Smooth muscle cell (in vitro differentiated cells): ENCODE measurements around the gene SMURF2. TPM values are rescaled to one million over a fixed set of nuclear protein-coding genes. Genes with fewer than 3 reads are reported as not detected.

Experiments used
- DNase-seq: peaks from one replicate; lab custom pipeline; 2025; ENCODE audit not compliant: unreplicated experiment; lab: John Stamatoyannopoulos, UW
- H2AFZ ChIP-seq: fragments of 200-600 bp; sonication (generic); 2 replicates; pipeline ENCODE4 v1.6.0; 2016; ENCODE audit warnings: antibody characterized with exemption, low read depth, mild to moderate bottlenecking
- H3F3A ChIP-seq: fragments of 200-600 bp; sonication (generic); 2 replicates; pipeline ENCODE4 v1.6.0; 2017; ENCODE audit warnings: antibody characterized with exemption, low read depth
- H3K27ac ChIP-seq: fragments of 200-600 bp; sonication (generic); 2 replicates; pipeline ENCODE4 v1.5.1; 2016; ENCODE audit warnings: low read depth, mild to moderate bottlenecking
- H3K27me3 ChIP-seq: fragments of 200-600 bp; sonication (generic); 2 replicates; pipeline ENCODE4 v1.6.1; 2016; ENCODE audit warnings: low read depth, mild to moderate bottlenecking
- H3K36me3 ChIP-seq: fragments of 200-600 bp; sonication (generic); 2 replicates; pipeline ENCODE4 v1.5.1; 2016; ENCODE audit warnings: low read depth
- H3K4me1 ChIP-seq: fragments of 200-600 bp; sonication (generic); 2 replicates; pipeline ENCODE4 v1.5.1; 2016; ENCODE audit warnings: low read depth
- H3K4me2 ChIP-seq: fragments of 200-600 bp; sonication (generic); 2 replicates; pipeline ENCODE4 v1.6.0; 2016; ENCODE audit warnings: mild to moderate bottlenecking
- H3K4me3 ChIP-seq: fragments of 200-600 bp; sonication (generic); 2 replicates; pipeline ENCODE4 v1.5.1; 2016; ENCODE audit warnings: mild to moderate bottlenecking
- H3K79me2 ChIP-seq: fragments of 200-600 bp; sonication (generic); 2 replicates; pipeline ENCODE4 v1.6.0; 2016; ENCODE audit warnings: low read depth, mild to moderate bottlenecking
- H3K9ac ChIP-seq: fragments of 200-600 bp; sonication (generic); 2 replicates; pipeline ENCODE4 v1.6.0; 2016; ENCODE audit warnings: low read depth
- H3K9me3 ChIP-seq: fragments of 200-600 bp; sonication (generic); replicated peaks from 2 replicates; pipeline ENCODE4 v1.5.1; 2016; ENCODE audit warnings: low read depth
- H4K20me1 ChIP-seq: fragments of 200-600 bp; sonication (generic); 2 replicates; pipeline ENCODE4 v1.6.0; 2016; ENCODE audit warnings: low read depth
- CTCF ChIP-seq: fragments of 200-600 bp; sonication (generic); IDR thresholded peaks from 2 replicates; pipeline ENCODE4 v1.5.1; 2017; ENCODE audit warnings: borderline replicate concordance, mild to moderate bottlenecking, antibody characterized with exemption; ENCODE audit not compliant: insufficient read depth, poor library complexity, severe bottlenecking
- WGBS: methylation state at CpG from one replicate; pipeline ENCODE4 v1.1.7; 2016; ENCODE audit warnings: low lambda C conversion rate; 5-methylcytosine and 5-hydroxymethylcytosine counted together
- polyA plus RNA-seq: library from polyadenylated mRNA; unstranded; fragments of >200 nt; fragmentation: Nextera tagmentation; extraction: Ambion mirVana; gene quantifications from 2 replicates; pipeline ENCODE4 v1.2.1, GENCODE V29; 2016
- total RNA-seq: library from RNA; depleted of rRNA; stranded (reverse); fragments of >200 nt; gene quantifications from 2 replicates; pipeline ENCODE4 v1.2.3, GENCODE V29; 2014

Gene SMURF2
- total and polyA plus RNA-seq, 2 experiments from 2014 or later = 38.9 to 91.2 TPM

- H3K36me3 ChIP-seq = peaks cover 35% of the 10 kb centered on the region
- H3K4me3 ChIP-seq = no peak overlapping the region
- no peaks in the 10 kb centered on the region for H3K9me3 ChIP-seq
- no peak overlapping the region for H3K9ac ChIP-seq
- no peaks in the 10 kb centered on the region for H3K27me3 ChIP-seq
- 97% methylated on average over 3 of the region's 3 CpGs for WGBS
- no peak for DNase-seq
- no peak overlapping the region for H3K27ac ChIP-seq
- H3K79me2 ChIP-seq = peaks cover 27% of the 10 kb centered on the region
- peaks cover 11% of the 10 kb centered on the region for H3F3A ChIP-seq
- no peak overlapping the region for H3K4me2 ChIP-seq
- TF ChIP-seq CTCF = no peak
- no peak overlapping the region for H2AFZ ChIP-seq
- no peaks in the 10 kb centered on the region for H3K4me1 ChIP-seq
- peaks cover 57% of the 10 kb centered on the region for H4K20me1 ChIP-seq
Measured at GRCh38 chr17:64575431-64575830, 86.7 kb downstream of the SMURF2 start.

GRCh38 chr17:64574646-64575045 is 87.5 kb downstream of the SMURF2 start:
- Histone ChIP-seq H3K4me2 (no peak overlapping the region), H3K27me3 (no peaks in the 10 kb centered on the region), H2AFZ (no peak overlapping the region), H4K20me1 (peaks cover 53% of the 10 kb centered on the region), H3K9me3 (no peaks in the 10 kb centered on the region), H3K4me3 (no peak overlapping the region), H3F3A (peaks cover 10% of the 10 kb centered on the region), H3K27ac (peak overlapping the region; percentile 43), H3K36me3 (peaks cover 27% of the 10 kb centered on the region), H3K79me2 (peaks cover 27% of the 10 kb centered on the region), H3K9ac (no peak overlapping the region), H3K4me1 (no peaks in the 10 kb centered on the region)
- no peak for TF ChIP-seq CTCF
- 97% methylated on average over 1 of the region's 1 CpG for WGBS
- no peak for DNase-seq

GRCh38 chr17:64573214-64573613 is 88.9 kb downstream of the SMURF2 start:
- no peaks in the 10 kb centered on the region for H3K4me1 ChIP-seq
- H3K27me3 ChIP-seq = no peaks in the 10 kb centered on the region
- no peak overlapping the region for H3K9ac ChIP-seq
- DNase-seq = no peak
- peak overlapping the region; percentile 22 for H3K27ac ChIP-seq
- no peak overlapping the region for H2AFZ ChIP-seq
- H4K20me1 ChIP-seq = peaks cover 49% of the 10 kb centered on the region
- H3K9me3 ChIP-seq = no peaks in the 10 kb centered on the region
- no peak for TF ChIP-seq CTCF
- no peak overlapping the region for H3K4me3 ChIP-seq
- H3F3A ChIP-seq = peaks cover 6% of the 10 kb centered on the region
- H3K4me2 ChIP-seq = no peak overlapping the region
- peaks cover 16% of the 10 kb centered on the region for H3K36me3 ChIP-seq
- peaks cover 33% of the 10 kb centered on the region for H3K79me2 ChIP-seq

GRCh38 chr17:64572682-64573154 is 89.4 kb downstream of the SMURF2 start:
- peaks cover 13% of the 10 kb centered on the region for H3K36me3 ChIP-seq
- DNase-seq = no peak
- peak overlapping the region; percentile 58 for H3K27ac ChIP-seq
- peak overlapping the region; percentile 19 for H3K4me2 ChIP-seq
- peaks cover 35% of the 10 kb centered on the region for H3K79me2 ChIP-seq
- H3K9ac ChIP-seq = peak overlapping the region; percentile 21
- H2AFZ ChIP-seq = no peak overlapping the region
- no peak for TF ChIP-seq CTCF
- no peak overlapping the region for H3K4me3 ChIP-seq
- H4K20me1 ChIP-seq = peaks cover 49% of the 10 kb centered on the region
- H3K9me3 ChIP-seq = no peaks in the 10 kb centered on the region
- peaks cover 6% of the 10 kb centered on the region for H3F3A ChIP-seq
- no peaks in the 10 kb centered on the region for H3K27me3 ChIP-seq
- no peaks in the 10 kb centered on the region for H3K4me1 ChIP-seq
- 36% methylated on average over 3 of the region's 3 CpGs for WGBS
